IPS DF 19.7 (cell line): ENCODE measurements around the gene HNF4A.
"Not testable (repeated sequence)": the region's sequence is repeated elsewhere in the genome, so short reads cannot be mapped to it uniquely, and the experiment has no call there.

ENCODE experiments used
- DNase-seq: peaks from one replicate; pipeline ENCODE4 v3.0.0-alpha.2; 2013; ENCODE audit warnings: low read depth, low spot score

HNF4A gene

GRCh38 chr20:44468044-44468782 is 112.7 kb downstream of the HNF4A start:
- DNase-seq = no peak

DNA sequence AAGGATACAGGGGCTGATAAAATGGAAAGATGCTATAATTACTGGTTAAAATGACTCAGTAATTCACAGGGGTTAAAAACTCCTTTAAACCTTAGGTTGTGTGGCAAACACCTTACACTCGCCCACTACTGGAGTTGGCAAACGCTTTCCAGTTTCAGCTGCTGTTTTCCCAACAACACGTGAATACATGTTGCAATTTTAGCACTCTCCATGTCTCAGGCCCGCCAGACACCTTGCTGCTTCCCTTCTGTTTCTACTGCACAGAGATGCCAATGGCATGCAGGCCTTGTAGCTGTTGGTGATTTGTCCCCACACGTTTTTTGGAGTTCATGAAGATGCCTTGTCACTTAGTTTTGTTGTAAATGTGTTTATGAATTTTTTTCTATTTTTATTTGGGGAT is 114.8 kb downstream of the HNF4A start:
- DNase-seq = no peak

DNA sequence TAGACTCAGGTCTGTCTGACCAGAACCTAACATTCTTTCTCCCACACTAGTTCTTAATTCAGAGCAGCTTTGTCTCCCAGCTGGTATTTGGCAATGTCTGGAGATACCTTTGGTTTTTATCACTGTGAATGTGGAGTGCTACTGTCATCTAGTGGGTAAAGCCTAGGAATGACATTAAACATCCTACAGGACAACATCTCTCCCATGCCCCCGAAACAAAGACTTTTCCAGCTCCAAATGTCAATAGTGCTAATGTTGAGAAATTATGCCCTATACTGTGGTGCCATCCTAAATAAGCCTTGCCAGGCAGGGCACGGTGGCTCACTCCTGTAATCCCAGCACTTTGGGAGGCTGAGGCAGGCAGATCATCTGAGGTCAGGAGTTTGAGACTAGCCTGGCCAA is 116.0 kb downstream of the HNF4A start:
- DNase-seq = no peak

DNA sequence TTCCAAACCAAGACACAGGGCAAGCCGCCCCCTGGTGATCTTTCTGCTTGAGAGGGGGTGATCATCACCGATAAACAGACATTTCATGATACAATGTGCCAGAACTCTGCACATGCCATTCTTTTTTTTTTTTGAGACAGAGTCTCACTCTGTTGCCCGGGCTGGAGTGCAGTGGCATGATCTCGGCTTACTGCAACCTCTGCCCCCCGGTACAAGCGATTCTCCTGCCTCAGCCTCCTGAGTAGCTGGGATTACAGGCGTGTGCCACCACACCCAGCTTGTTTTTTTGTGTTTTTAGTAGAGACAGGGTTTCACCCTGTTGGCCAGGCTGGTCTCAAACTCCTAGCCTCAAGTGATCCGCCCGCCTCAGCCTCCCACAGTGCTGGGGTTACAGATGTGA is 116.8 kb downstream of the HNF4A start:
- not testable (repeated sequence) for DNase-seq

- DNase-seq = no peak
These were observed 119.8 kb downstream of the HNF4A start for GRCh38 chr20:44475372-44475693.

GRCh38 chr20:44475694-44476560 is 120.4 kb downstream of the HNF4A start, which contains the start of gene TTPAL:
TTPAL (plus strand) TSS chr20:44475874; CDS start chr20:44480000, 4,126 bp downstream.
- DNase-seq = peak; percentile 50

GRCh38 chr20:44477151-44477550 is 121.7 kb downstream of the HNF4A start:
- no peak for DNase-seq

DNA sequence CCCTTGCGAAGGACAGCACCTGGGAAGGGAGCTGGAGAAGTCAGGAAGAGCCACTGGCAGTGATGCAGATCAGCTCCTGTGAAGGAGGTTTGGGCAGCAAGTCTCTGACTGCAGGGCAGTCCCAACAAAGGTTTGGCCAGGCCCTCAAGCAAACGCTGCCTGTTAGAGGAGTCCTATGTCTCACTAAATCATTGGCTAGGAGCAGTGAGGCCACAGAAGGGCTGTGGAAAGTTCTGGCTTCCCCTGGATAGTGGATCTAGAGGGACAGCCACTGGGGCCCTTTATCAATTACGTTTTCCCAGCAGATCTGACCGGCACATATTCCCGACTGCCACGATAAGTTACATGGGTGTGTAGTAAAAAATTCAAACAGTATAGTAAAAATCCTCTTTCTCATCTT is 122.7 kb downstream of the HNF4A start:
- DNase-seq = no peak

DNA sequence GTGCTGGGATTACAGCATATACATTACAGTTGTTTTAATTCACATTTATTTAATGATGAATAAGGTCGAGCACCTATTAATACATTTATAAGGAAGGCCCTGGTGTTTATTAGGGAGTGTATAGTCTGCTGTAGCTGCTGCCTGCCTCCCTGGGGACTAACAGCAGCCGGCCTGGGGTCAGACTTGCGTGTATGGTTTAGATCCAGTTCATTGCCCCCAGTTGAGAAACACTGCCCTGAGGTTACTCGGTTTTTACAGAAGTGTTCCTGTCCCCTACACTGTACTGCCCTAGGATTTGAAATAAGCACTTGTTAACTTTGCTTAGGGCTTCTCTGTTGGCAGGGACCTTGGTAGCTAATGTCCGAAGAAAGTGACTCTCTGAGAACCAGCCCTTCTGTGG is 124.1 kb downstream of the HNF4A start:
- no peak for DNase-seq

- no peak for DNase-seq
These were observed 124.6 kb downstream of the HNF4A start for GRCh38 chr20:44480097-44480496.

DNA sequence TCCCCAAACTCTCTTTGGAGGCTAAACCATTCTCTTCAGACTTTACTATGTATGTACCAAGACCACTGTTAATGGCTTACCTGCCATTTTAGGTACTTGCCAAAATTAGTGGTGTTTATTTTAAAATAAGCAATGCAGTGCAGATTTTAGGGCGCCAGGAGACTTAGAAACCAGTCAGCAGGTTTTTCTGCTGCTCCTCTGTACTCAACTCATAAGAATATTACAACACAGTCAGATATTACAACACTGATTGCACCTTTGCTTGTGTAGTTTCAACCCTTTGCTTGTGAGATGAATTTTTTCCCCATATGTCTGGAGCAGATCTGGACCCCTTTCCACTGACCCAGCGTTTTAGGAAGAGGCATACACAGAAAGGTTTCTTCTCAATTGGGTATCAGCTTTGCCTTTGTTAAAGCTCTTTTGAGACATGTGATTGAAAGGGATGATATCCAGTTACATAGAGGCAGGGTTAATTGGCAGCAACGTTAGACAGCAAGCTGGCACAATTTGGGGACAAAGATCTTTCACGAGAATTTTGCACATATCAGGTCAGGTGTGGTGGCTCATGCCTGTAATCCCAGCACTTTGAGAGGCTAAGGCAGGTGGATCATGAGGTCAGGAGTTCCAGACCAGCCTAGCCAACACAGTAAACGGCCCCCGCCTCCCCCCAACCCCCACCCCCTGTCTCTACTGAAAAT is 126.4 kb downstream of the HNF4A start:
- DNase-seq = no peak

DNA sequence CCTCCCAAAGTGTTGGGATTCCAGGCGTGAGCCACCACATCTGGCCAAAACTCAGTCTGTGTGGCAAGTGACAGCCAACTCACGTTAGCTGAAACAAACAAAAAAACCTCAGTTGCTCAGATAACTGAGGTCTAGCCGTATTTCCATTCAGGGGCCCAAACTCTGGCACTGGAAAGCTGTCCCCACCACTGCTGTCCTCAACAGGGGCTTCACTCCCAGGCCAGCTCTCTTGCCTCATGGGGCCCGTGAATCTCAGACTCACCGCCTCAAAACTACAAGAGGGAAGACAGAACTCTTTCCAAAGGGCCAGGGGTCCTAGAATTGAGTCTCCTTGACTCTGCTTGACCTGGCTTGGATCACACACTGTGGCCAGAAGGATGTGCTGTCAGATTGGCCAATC is 127.6 kb downstream of the HNF4A start:
- no peak for DNase-seq
